ENCODE results near the gene IGF2BP2.

GRCh38 chr3:185741586-185741985 is 83.3 kb downstream of the IGF2BP2 start:
- TF ChIP-seq POLR2AphosphoS5 (IDR thresholded peaks at IDR 0.05) = no peak
- TF ChIP-seq CTCF (IDR thresholded peaks at IDR 0.05) = no peak
